ENCODE results near the gene UFSP2. TPM values are rescaled to one million over a fixed set of nuclear protein-coding genes. Genes with fewer than 3 reads are reported as not detected.

UFSP2 gene
- total RNA-seq, 1 donor from 2014 or later = 22.1 TPM

DNA sequence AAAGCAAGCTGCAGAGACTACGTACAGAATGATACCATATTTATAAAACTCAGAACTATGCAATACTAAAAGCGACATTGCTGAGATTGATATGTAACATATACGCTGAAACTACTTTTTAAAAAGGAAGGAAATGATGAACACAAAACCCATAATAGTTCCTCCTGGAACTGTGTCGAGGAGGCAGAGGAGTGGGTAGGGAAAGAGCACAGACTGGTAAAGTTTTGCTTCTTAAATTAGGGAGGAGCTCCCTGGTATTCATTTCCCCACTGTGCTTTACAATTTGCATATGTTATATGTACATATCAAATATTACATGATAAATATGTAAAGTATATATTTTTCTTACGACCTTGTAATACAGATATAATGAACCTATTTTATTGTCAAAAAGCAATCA lies 13.9 kb downstream of the UFSP2 start:
- Mint-ChIP-seq H3K4me1 (ENCODE audit: unreplicated experiment) (no peaks in the 10 kb centered on the region), H3K27me3 (no peaks in the 10 kb centered on the region), H3K9me3 (peaks cover 4% of the 10 kb centered on the region), H3K4me3 (no peak overlapping the region), H3K36me3 (peaks cover 28% of the 10 kb centered on the region), H3K27ac (no peak overlapping the region)
- no peak for DNase-seq (ENCODE audit: extremely low spot score, unreplicated experiment)
- TF ChIP-seq, protein P1, sequence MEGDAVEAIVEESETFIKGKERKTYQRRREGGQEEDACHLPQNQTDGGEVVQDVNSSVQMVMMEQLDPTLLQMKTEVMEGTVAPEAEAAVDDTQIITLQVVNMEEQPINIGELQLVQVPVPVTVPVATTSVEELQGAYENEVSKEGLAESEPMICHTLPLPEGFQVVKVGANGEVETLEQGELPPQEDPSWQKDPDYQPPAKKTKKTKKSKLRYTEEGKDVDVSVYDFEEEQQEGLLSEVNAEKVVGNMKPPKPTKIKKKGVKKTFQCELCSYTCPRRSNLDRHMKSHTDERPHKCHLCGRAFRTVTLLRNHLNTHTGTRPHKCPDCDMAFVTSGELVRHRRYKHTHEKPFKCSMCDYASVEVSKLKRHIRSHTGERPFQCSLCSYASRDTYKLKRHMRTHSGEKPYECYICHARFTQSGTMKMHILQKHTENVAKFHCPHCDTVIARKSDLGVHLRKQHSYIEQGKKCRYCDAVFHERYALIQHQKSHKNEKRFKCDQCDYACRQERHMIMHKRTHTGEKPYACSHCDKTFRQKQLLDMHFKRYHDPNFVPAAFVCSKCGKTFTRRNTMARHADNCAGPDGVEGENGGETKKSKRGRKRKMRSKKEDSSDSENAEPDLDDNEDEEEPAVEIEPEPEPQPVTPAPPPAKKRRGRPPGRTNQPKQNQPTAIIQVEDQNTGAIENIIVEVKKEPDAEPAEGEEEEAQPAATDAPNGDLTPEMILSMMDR (conservative IDR thresholded peaks at IDR 0.05) = no peak

DNA sequence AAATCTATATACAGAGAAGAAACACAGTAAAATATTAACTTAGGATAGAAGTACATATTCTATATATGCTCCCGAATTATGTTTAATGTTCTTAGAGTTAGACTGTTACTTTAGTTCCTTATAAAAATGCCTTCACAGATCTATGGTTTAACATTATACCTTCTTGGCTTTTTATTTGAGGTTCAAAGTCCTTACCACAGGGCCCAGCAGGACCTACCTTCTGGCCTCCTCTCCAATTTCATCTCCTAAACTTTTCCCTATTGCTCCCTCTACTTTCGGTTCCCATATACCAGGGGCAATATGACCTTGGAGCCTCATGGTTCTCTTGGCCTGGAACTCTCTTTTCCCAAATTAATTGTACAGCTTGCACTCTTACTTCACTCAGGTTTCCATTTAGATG lies 17.3 kb downstream of the UFSP2 start:
- TF ChIP-seq, protein P1 (conservative IDR thresholded peaks at IDR 0.05) = no peak
- H3K36me3 Mint-ChIP-seq = peaks cover 26% of the 10 kb centered on the region
- no peak overlapping the region for H3K4me3 Mint-ChIP-seq
- no peaks in the 10 kb centered on the region for H3K27me3 Mint-ChIP-seq
- no peak overlapping the region for H3K27ac Mint-ChIP-seq
- no peak for DNase-seq (ENCODE audit: extremely low spot score, unreplicated experiment)
- peaks cover 4% of the 10 kb centered on the region for H3K9me3 Mint-ChIP-seq
- H3K4me1 Mint-ChIP-seq (ENCODE audit: unreplicated experiment) = no peaks in the 10 kb centered on the region

DNA sequence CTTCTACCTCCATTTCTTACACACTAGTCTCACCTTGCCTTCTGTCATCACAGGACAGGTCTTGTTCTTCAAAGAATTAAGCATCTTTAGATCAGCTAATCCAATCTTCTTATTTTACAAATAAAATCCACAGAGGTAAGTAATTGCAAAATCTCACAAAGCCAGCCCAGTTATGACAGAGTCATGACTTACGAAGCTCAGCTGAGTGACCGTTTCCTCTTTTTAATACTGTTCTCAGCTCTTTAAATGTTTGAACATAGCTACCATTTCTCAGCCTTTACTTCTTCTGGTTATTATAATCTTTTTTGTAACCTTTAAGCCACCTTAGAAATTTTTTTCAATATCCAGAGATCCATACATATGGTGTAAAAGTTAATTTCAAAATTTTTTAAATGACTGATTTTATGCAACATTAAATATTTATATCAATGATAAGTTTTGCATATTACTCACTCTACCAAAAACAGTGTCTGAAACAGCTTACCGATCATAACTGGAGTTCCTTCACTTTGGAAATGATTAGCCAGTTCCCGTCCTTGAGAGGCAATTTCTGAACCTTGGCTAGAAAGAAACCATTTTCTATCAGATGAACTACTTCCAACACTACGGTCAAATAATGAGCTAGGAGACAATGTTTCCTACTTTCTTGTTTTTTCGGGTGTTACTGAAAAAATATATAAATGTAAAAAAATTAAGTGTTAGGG lies 20.3 kb downstream of the UFSP2 start:
- TF ChIP-seq, protein P1 (conservative IDR thresholded peaks at IDR 0.05) = no peak
- no peak overlapping the region for H3K4me3 Mint-ChIP-seq
- no peak overlapping the region for H3K27ac Mint-ChIP-seq
- H3K9me3 Mint-ChIP-seq = peaks cover 4% of the 10 kb centered on the region
- no peaks in the 10 kb centered on the region for H3K27me3 Mint-ChIP-seq
- H3K36me3 Mint-ChIP-seq = peaks cover 23% of the 10 kb centered on the region
- DNase-seq (ENCODE audit: extremely low spot score, unreplicated experiment) = no peak
- no peaks in the 10 kb centered on the region for H3K4me1 Mint-ChIP-seq (ENCODE audit: unreplicated experiment)

- Mint-ChIP-seq H3K27me3 (no peaks in the 10 kb centered on the region), H3K27ac (no peak overlapping the region), H3K36me3 (peaks cover 17% of the 10 kb centered on the region), H3K4me3 (no peak overlapping the region), H3K4me1 (ENCODE audit: unreplicated experiment) (no peaks in the 10 kb centered on the region), H3K9me3 (no peaks in the 10 kb centered on the region)
- TF ChIP-seq, protein P1 (conservative IDR thresholded peaks at IDR 0.05) = no peak
- DNase-seq (ENCODE audit: extremely low spot score, unreplicated experiment) = no peak
Measured at GRCh38 chr4:185404031-185404430, 21.7 kb downstream of the UFSP2 start.

DNA sequence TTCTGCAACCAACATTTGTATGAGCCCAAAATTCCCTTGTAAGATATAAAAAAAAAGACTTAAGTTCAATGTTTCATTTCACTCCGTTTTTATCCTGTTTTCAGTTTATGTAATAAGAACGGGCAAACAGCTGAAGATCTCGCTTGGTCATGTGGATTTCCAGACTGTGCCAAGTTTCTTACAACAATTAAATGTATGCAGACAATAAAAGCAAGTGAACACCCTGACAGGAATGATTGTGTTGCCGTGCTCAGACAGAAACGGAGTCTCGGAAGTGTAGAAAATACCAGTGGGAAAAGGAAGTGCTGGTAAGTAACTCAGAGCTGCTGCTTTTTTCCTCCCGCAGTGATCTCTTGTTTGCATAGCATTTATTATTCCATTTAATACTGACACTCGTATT lies 26.3 kb downstream of the UFSP2 start:
- TF ChIP-seq, protein P1 (conservative IDR thresholded peaks at IDR 0.05) = no peak
- no peak for DNase-seq (ENCODE audit: extremely low spot score, unreplicated experiment)
- H3K4me3 Mint-ChIP-seq = no peak overlapping the region
- peaks cover 18% of the 10 kb centered on the region for H3K4me1 Mint-ChIP-seq (ENCODE audit: unreplicated experiment)
- peaks cover 3% of the 10 kb centered on the region for H3K27me3 Mint-ChIP-seq
- no peak overlapping the region for H3K27ac Mint-ChIP-seq
- H3K9me3 Mint-ChIP-seq = no peaks in the 10 kb centered on the region
- H3K36me3 Mint-ChIP-seq = peaks cover 6% of the 10 kb centered on the region

Data from type B pancreatic cell (in vitro differentiated cells).